ENCODE measurements around the gene SLTM. TPM values are rescaled to one million over a fixed set of nuclear protein-coding genes. Genes with fewer than 3 reads are reported as not detected.
A peak's percentile ranks its signal among the peaks of the same experiment; 100 is the strongest.
"Not testable (repeated sequence)": the region's sequence is repeated elsewhere in the genome, so short reads cannot be mapped to it uniquely, and the experiment has no call there.

The SLTM gene
- total RNA-seq, 1 donor from 2014 or later, result 68.6 TPM

- no peak for DNase-seq (ENCODE audit: extremely low read depth, low read depth, low spot score)
Observed at GRCh38 chr15:58877999-58878825, 55.3 kb downstream of the SLTM start.

DNA sequence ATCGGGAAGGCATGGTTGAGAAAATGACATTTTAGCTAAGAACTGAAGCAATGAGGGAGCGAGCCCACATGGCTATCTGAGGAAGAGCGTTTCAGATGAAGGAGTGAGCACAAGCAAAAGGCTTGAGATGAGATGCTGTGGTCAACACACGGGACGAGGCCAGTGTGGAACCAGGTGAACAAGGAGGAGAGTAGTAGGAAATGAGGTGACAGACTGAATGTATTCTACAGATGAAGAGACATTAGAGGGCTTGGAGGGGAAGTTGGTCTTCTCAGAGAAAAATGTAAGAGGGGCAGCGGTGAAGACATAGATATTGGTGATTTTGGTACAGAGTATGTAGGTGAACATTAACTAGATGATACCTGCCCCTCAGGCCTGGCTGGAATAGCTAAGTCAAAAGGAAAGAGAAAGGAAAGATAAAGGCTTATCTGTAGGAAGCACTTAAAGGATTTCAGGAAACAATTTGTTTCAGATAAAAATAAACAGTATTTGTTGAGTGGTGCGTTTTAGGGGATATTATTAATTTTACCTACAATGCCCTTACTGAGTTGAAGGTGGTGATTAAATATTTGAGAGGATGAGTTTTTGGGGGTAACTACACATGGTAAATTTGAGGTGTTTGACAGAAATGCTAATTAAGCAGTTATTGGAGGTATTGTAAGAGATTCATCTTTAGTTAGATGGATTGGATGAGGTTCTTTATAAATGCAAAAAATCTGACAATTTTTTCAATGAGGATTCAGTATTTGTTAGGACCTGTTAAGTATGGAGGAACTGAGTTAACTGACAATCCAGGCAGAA is 57.0 kb downstream of the SLTM start:
- no peak for DNase-seq (ENCODE audit: extremely low read depth, low read depth, low spot score)

GRCh38 chr15:58875343-58875742 is 58.1 kb downstream of the SLTM start:
- DNase-seq (ENCODE audit: extremely low read depth, low read depth, low spot score), result no peak

DNA sequence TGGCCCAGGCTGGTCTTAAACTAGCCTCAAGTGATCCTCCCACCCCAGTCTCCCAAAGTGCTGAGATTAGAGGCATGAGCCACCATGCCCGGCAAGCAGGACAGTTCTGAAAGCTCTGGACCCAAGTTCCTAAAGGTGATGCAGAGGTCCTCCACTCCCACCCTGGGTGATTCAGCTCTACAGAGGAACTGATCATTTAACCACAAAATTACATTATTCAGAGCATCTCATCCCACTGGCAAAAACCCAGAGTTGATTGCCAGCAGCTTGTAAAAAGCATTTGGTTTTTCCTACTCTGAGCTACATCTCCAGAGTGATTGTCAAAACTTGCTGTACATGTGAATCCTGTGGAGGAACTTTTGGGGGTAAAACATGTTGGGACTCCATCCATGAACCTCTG is 60.2 kb downstream of the SLTM start:
- no peak for DNase-seq (ENCODE audit: extremely low read depth, low read depth, low spot score)

DNA sequence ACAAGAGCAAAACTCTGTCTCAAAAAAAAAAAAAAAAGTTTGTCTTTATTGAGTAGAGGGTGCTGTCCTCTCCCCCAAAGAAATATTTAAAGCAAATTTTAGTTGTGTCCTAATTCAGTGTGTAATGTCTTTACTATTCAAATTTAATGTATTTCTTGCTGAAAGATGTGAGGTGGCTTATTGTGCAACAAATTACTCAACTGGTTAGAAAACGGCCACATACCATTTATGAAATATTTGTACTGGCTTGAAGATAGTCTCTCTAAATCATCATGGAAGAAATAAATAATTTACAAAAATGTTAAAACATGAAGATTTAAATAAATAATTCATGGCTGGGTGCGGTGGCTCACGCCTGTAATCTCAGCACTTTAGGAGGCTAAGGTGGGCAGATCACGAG is 63.0 kb downstream of the SLTM start:
- DNase-seq (ENCODE audit: extremely low read depth, low read depth, low spot score), result no peak

DNA sequence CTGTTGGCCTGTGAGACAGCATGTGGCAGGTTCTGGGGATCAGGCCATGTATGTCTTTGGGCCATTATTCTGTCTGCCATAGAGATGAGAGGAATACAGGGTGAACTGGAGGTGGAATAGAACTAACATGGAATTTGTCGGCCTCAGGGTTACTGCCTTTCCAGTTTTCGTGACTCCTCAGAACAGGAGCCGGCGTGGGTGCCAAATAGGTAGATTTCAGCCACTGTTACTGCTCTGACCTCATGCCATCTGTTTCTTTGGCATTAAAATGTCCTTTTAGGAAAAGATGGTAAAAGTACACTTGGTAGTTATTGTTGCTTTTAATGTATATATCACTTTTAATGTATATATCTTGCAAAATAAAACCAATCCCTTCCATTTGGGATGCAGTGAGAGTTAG is 65.6 kb downstream of the SLTM start:
- DNase-seq (ENCODE audit: extremely low read depth, low read depth, low spot score), result no peak

DNA sequence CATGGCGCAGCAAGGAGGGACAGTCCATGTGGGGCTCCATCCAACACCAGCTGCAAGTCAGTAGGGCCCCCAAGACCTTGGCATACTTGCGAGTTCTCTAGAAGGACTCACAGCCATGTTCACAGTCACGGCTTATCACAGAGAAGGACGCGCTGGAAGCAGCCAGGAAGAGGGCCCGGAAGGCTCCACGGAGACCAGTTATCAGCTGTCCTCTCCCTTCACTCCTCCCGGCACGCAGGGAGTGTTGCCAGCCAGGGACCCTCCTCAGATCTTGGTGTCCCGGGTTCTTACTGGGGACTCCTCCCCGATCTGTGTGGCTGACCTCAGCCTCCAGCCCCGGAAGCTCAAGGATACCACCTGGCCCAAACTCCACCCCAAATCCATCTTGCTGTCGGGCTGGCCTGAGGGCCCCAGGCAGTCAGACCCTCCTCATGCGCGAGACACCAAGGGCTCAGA is 68.0 kb downstream of the SLTM start:
- DNase-seq (ENCODE audit: extremely low read depth, low read depth, low spot score), result no peak

DNA sequence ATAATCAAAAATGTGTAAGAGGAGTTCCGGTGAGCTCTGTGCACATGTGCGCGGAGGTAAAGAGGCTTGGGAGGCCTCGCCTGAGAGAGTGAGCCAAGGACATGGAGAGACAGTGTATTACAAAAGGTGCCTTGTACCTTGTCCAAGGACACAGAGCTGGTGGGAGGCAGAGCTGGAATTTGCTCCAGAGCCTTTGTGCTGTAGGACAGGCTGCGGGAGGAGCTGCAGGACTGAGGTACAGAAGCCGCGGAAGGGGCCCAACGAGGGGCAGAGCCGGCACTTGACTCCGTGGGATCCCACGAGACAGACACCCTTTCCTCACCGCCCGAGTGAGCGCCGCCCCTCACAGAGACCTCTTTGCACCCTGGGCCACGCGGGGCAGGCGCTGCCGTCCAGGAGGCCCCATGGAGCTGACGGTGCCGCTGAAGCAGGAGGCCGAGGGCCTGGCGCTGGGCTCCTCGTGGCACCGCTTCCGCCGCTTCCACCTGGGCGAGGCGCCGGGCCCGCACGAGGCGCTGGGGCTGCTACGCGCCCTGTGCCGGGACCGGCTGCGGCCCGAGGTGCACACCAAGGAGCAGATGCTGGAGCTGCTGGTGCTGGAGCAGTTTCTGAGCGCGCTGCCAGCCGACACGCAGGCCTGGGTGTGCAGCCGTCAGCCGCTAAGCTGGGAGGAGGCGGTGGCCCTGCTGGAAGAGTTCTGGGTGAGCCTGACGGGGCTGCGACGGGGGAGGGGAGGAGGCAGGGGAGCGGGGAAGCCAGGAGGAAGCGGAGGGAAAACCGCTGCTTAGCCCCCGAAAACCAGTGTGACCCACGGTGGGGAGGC is 68.7 kb downstream of the SLTM start:
- DNase-seq (ENCODE audit: extremely low read depth, low read depth, low spot score), result no peak

- no peak for DNase-seq (ENCODE audit: extremely low read depth, low read depth, low spot score)
Observed at GRCh38 chr15:58862326-58862725, 71.2 kb downstream of the SLTM start.

- not testable (repeated sequence) for DNase-seq (ENCODE audit: extremely low read depth, low read depth, low spot score)
Observed at GRCh38 chr15:58856621-58857020, 76.9 kb downstream of the SLTM start.

GRCh38 chr15:58856086-58856485 is 77.4 kb downstream of the SLTM start:
- no peak for DNase-seq (ENCODE audit: extremely low read depth, low read depth, low spot score)

DNA sequence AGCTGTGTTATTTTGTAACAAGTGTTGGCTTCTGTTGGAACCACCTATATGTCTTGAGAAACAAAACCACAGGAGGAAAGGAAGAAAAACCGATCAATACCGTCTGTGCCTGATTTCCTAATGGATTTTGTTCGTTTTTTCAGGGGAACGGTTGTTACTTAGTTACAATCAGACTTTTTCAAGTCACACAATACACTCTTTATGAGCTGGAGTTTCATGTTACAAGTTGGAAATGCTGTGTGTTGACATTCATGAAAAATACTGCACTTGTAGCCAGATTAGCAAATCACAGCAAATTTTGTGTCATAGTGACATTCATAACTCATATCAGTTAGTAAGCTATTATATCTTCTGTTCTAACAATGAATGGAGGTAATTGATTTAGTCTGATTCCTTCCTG is 78.9 kb downstream of the SLTM start:
- DNase-seq (ENCODE audit: extremely low read depth, low read depth, low spot score), result no peak

DNA sequence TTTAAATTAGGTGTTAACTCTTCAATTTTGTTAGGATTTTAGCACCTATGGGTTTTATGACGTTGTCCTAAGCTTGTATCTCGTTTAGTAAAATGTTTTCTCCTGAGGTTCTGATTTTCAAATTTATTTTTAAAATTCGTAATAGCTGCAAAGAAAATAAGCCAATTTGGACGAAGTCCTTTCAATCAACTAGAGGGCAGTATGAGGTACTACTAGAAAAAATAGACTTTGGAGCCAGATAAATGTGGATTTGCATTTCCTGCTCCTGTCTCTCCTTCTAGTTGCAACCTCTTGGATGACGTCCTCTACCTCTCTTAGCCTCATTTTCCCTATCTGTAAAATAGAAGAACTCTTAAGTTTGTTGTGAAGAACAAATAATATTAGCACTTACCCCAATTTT is 81.1 kb downstream of the SLTM start:
- DNase-seq (ENCODE audit: extremely low read depth, low read depth, low spot score), result no peak

DNA sequence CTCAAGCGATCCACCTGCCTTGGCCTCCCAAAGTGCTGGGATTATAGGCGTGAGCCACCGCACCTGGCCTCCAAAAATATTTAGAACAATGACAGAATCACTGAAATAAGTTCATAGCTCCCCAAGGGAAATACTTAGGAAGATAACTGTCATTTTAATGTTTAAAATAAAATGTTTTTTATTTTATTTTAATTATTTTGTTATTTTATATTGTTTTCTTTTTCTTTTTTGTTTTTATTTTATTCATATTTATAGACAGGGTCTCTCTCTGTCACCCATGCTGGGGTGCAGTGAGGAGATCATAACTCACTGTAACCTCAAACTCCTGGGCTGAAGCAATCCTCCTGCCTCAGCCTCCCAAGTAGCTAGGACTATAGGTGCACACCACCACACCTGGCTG is 82.3 kb downstream of the SLTM start:
- not testable (repeated sequence) for DNase-seq (ENCODE audit: extremely low read depth, low read depth, low spot score)

DNA sequence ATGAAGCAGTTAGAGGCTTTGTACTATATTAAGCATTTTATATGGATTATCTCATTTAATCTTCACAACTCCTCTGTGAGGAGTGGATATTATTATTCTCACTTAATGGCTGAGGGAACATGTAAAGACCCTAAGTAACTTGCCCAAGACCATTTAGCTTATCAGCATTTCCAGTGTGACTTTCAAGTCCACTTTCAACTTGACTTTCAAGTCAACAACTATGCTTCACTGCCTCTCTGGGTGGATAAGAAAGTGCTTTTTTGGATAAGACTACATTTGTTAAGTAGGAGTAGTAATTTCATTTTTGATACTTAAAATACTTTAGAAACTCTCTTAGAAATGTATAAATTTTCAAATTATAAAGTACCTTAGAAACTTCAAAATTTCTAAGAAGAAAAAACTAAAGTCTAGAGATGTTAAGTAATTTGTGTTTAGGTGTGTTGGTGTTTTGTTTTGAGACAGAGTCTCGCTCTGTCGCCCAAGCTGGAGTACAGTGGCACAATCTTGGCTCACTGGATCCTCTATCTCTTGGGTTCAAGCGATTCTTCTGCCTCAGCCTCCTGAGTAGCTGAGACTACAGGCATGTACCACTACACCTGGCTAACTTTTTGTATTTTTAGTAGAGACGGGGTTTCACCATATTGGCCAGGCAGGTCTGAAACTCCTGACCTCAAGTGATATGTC is 90.6 kb downstream of the SLTM start:
- DNase-seq (ENCODE audit: extremely low read depth, low read depth, low spot score), result no peak

GRCh38 chr15:58840048-58840447 is 93.4 kb downstream of the SLTM start:
- peak; percentile 3 for DNase-seq (ENCODE audit: extremely low read depth, low read depth, low spot score)

- DNase-seq (ENCODE audit: extremely low read depth, low read depth, low spot score), result no peak
Observed at GRCh38 chr15:58839485-58839884, 94.0 kb downstream of the SLTM start.

DNA sequence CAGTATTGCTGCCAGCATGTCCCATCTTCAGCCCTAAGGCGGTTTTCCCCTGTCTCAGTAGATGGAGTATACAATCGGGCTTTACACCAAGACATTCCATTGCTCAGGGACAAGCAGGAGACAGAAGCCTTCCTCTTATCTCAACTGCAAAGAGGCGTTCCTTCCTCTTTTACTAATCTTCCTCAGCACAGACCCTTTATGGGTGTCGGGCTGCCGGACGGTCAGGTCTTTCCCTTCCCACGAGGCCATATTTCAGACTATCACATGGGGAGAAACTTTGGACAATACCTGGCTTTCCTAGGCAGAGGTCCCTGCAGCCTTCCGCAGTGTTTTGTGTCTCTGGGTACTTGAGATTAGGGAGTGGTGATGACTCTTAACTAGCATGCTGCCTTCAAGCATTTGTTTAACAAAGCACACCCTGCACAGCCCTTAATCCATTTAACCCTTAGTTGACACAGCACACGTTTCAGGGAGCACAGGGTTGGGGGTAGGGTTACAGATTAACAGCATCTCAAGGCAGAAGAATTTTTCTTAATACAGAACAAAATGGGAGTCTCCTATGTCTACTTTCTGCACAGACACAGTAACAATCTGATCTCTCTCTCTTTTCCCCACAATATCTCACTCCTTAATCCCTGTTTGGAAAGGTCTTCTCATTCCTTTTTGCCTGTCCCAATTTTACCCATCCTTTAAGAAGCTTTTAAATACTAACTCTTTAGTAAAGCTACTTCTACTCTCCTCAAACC is 99.6 kb downstream of the SLTM start:
- not testable (repeated sequence) for DNase-seq (ENCODE audit: extremely low read depth, low read depth, low spot score)

DNA sequence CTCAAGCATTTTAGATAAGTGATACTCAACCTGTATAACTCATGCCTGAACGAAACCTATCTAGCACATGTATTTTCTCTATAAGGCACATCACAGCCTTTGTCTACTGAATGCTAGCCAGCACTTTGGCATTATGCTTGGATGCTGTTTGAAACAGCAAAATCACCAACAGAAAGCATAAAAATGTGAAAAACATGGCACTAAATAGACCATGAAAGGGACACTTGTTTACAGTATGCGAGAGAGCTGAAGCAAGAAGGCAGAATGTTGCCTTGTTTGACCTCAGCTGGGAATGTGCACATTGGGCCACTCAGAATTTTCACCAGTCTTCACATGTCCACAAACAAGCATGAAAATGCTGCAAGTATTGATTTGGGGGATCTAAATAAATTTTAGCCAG is 102.9 kb downstream of the SLTM start:
- no peak for DNase-seq (ENCODE audit: extremely low read depth, low read depth, low spot score)

Data from glomerular endothelial cell (primary cell).